PC-3 (cell line): ENCODE data around the gene TNFRSF19. TPM values are rescaled to one million over a fixed set of nuclear protein-coding genes. Genes with fewer than 3 reads are reported as not detected.

ENCODE experiments used
- ATAC-seq: fragments of 200-7000 bp; cut with Tn5 transposase; 2 replicates; pipeline ENCODE4 v1.9.1; 2020; ENCODE audit warnings: mild to moderate bottlenecking, moderate library complexity
- BruUV-seq: library from RNA; stranded (reverse); fragments of 400-500 nt; replicated peaks from 2 replicates; lab custom pipeline; 2021; lab: Mats Ljungman, UMichigan
- CTCF ChIA-PET: fragments of 300-600 bp; sonication (Branson Sonifier 250); formaldehyde crosslinking; loops from one replicate; lab custom pipeline; 2022; ENCODE audit warnings: antibody characterized with exemption; lab: Charles Lee
- POLR2A ChIA-PET: fragments of 300-600 bp; sonication (Branson Sonifier 250); formaldehyde crosslinking; loops from one replicate; lab custom pipeline; 2022; ENCODE audit warnings: antibody characterized with exemption; ENCODE audit not compliant: unreplicated experiment; lab: Charles Lee
- DNase-seq: peaks from one replicate; pipeline ENCODE4 v3.0.0-alpha.2; 2015
- H2AFZ ChIP-seq: fragments of 300-600 bp; sonication (generic); 2 replicates; pipeline ENCODE4 v1.6.0; 2016; ENCODE audit warnings: antibody characterized with exemption, low read length
- H3F3A ChIP-seq: fragments of 300-600 bp; sonication (generic); one replicate; pipeline ENCODE4 v1.6.0; 2017; ENCODE audit warnings: antibody characterized with exemption, low read length, control low read depth, mild to moderate bottlenecking; ENCODE audit not compliant: unreplicated experiment
- H3K27ac ChIP-seq: fragments of 300-600 bp; sonication (generic); 2 replicates; pipeline ENCODE4 v1.5.1; 2016; ENCODE audit warnings: mild to moderate bottlenecking, low read length
- H3K27me3 ChIP-seq: fragments of 300-600 bp; sonication (generic); 2 replicates; pipeline ENCODE4 v1.6.1; 2016; ENCODE audit warnings: low read length, mixed read lengths
- H3K36me3 ChIP-seq: fragments of 300-600 bp; sonication (generic); 2 replicates; pipeline ENCODE4 v1.6.1; 2016; ENCODE audit warnings: low read depth, mixed run types, low read length, mixed read lengths
- H3K4me1 ChIP-seq: fragments of 300-600 bp; sonication (generic); 2 replicates; pipeline ENCODE4 v1.5.1; 2016; ENCODE audit warnings: low read length; ENCODE audit not compliant: insufficient read depth
- H3K4me2 ChIP-seq: fragments of 300-600 bp; sonication (generic); 2 replicates; pipeline ENCODE4 v1.6.0; 2016; ENCODE audit warnings: low read length
- H3K4me3 ChIP-seq: fragments of 300-600 bp; sonication (generic); 2 replicates; pipeline ENCODE4 v1.5.1; 2016; ENCODE audit warnings: mild to moderate bottlenecking, low read length, mixed read lengths
- H3K79me2 ChIP-seq: fragments of 300-600 bp; sonication (generic); 2 replicates; pipeline ENCODE4 v1.6.1; 2017; ENCODE audit warnings: low read length, mixed read lengths
- H3K9ac ChIP-seq: fragments of 300-600 bp; sonication (generic); 2 replicates; pipeline ENCODE4 v1.6.0; 2016; ENCODE audit warnings: mild to moderate bottlenecking, low read length
- H3K9me2 ChIP-seq: fragments of 300-600 bp; sonication (generic); replicated peaks from 2 replicates; pipeline ENCODE4 v1.6.1; 2016; ENCODE audit warnings: mixed run types, low read length, mixed read lengths
- H3K9me3 ChIP-seq: fragments of 300-600 bp; sonication (generic); 2 replicates; pipeline ENCODE4 v1.6.1; 2016; ENCODE audit warnings: low read length, mixed read lengths
- H4K20me1 ChIP-seq: fragments of 300-600 bp; sonication (generic); 2 replicates; pipeline ENCODE4 v1.6.1; 2016; ENCODE audit warnings: low read length, mixed read lengths
- EZH2 ChIP-seq: fragments of 300-600 bp; sonication (generic); IDR thresholded peaks from one replicate; pipeline ENCODE4 v1.6.1; 2017; ENCODE audit warnings: antibody characterized with exemption, mild to moderate bottlenecking, low read length; ENCODE audit not compliant: unreplicated experiment
- EZH2phosphoT487 ChIP-seq: fragments of 300-600 bp; sonication (generic); IDR thresholded peaks from 2 replicates; pipeline ENCODE4 v1.6.1; 2018; ENCODE audit warnings: mild to moderate bottlenecking, antibody characterized with exemption, low read length, borderline replicate concordance
- intact Hi-C: fragments of 100-400 bp; cut with micrococcal nuclease; formaldehyde crosslinking; loops from 2 replicates; pipeline ENCODE4 v1.9.0; 2023
- total RNA-seq: library from RNA; depleted of rRNA; stranded (reverse); fragments of >200 nt; gene quantifications from 2 replicates; pipeline ENCODE4 v1.2.3, GENCODE V29; 2014
- TF ChIP-seq, protein P1 (sequence below): fragments of 300-600 bp; sonication (generic); conservative IDR thresholded peaks from 2 replicates; pipeline ENCODE4 v1.5.1; 2017; ENCODE audit warnings: antibody characterized with exemption, low read depth, mild to moderate bottlenecking, low read length

The TNFRSF19 gene
- total RNA-seq, 1 experiment from 2014 or later, result 6.1 TPM

DNA sequence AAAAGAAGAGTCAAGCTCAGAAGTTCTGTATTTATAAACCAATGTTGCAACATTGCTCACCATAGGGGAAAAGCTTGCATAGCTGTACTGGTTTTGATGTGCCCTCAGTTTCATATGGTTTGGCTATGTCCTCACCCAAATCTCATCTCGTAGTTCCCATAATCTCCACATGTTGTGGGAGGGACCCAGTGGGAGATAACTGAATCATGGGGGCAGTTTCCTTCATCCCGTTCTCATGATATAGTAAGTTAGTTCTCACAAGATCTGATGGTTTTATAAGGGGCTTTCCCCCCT, 73.9 kb downstream of the TNFRSF19 start:
- H3K4me2 ChIP-seq, result no peak overlapping the region
- no peaks in the 10 kb centered on the region for H3K27me3 ChIP-seq
- no peaks in the 10 kb centered on the region for H3K36me3 ChIP-seq
- no peaks in the 10 kb centered on the region for H3F3A ChIP-seq
- H3K4me3 ChIP-seq, result no peak overlapping the region
- H2AFZ ChIP-seq, result no peak overlapping the region
- TF ChIP-seq EZH2phosphoT487 (no peak), EZH2 (no peak)
- TF ChIP-seq, protein P1, sequence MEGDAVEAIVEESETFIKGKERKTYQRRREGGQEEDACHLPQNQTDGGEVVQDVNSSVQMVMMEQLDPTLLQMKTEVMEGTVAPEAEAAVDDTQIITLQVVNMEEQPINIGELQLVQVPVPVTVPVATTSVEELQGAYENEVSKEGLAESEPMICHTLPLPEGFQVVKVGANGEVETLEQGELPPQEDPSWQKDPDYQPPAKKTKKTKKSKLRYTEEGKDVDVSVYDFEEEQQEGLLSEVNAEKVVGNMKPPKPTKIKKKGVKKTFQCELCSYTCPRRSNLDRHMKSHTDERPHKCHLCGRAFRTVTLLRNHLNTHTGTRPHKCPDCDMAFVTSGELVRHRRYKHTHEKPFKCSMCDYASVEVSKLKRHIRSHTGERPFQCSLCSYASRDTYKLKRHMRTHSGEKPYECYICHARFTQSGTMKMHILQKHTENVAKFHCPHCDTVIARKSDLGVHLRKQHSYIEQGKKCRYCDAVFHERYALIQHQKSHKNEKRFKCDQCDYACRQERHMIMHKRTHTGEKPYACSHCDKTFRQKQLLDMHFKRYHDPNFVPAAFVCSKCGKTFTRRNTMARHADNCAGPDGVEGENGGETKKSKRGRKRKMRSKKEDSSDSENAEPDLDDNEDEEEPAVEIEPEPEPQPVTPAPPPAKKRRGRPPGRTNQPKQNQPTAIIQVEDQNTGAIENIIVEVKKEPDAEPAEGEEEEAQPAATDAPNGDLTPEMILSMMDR, result no peak
- ATAC-seq (no peak), DNase-seq (no peak)
- no peaks in the 10 kb centered on the region for H3K9me3 ChIP-seq
- no peaks in the 10 kb centered on the region for H3K4me1 ChIP-seq
- no TSS peak for BruUV-seq
- intact Hi-C loops, result no loop called here
- no peaks in the 10 kb centered on the region for H3K9me2 ChIP-seq
- ChIA-PET POLR2A (no interaction called here), CTCF (no interaction called here)
- H3K79me2 ChIP-seq, result no peaks in the 10 kb centered on the region
- H4K20me1 ChIP-seq, result no peaks in the 10 kb centered on the region
- no peak overlapping the region for H3K9ac ChIP-seq
- no peak overlapping the region for H3K27ac ChIP-seq

DNA sequence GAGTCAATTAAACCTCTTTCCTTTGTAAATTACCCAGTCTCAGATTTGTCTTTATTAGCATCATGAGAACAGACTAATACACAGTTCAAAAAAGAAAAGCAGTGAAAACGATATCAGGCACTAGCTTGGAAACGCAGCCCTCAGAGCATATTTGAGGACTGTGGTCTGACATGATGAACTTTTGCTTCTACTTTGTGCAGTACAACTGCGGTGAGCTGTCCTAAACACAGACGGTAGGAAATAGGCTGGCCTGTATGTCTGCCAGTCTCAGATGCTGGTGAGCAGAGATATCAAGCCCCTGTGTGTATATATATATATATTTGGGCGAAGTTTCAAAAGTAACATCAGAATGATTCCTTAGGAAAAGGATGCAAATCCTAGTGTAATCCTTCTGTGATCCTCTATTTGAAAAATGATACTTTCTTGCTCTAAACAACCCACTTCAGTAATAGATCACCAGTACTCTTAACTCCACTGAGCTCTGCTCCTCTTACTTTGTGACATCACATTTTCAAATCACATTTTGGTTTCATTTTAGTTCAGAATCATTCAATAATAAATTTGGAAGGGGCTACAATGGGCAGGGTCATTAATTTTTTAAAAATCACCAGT, 74.4 kb downstream of the TNFRSF19 start:
- Histone ChIP-seq H3K9me3 (no peaks in the 10 kb centered on the region), H3K79me2 (no peaks in the 10 kb centered on the region), H3K9ac (no peak overlapping the region), H3K36me3 (no peaks in the 10 kb centered on the region), H4K20me1 (no peaks in the 10 kb centered on the region), H2AFZ (no peak overlapping the region), H3K9me2 (no peaks in the 10 kb centered on the region), H3K4me2 (no peak overlapping the region), H3K27ac (no peak overlapping the region), H3K27me3 (no peaks in the 10 kb centered on the region), H3K4me1 (no peaks in the 10 kb centered on the region), H3F3A (no peaks in the 10 kb centered on the region), H3K4me3 (no peak overlapping the region)
- no peak for TF ChIP-seq EZH2
- TF ChIP-seq, protein P1, result no peak
- TF ChIP-seq EZH2phosphoT487, result no peak
- POLR2A ChIA-PET, result no interaction called here
- ATAC-seq (no peak), DNase-seq (no peak)
- intact Hi-C loops, result no loop called here
- CTCF ChIA-PET, result no interaction called here
- no TSS peak for BruUV-seq

DNA sequence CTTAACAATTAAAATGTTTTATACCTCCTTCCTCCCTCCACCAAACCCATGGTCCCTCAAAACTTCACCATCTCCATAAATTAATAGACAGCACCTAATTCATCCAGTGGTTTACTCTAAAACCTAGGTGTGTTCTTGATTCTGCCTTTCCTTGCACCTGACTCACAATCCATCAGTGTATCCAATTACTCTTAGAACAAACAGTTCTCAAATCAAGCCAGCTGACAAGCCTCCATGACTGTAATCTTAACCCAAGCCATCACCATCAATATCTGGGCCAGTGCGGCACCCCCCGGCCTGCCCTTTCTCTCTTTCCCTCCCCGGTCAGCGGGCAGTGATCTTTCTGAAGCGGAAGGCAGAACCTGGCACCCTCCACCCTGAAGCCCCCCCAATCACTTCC, 75.6 kb downstream of the TNFRSF19 start:
- intact Hi-C loops, result no loop called here
- H3K9me2 ChIP-seq, result no peaks in the 10 kb centered on the region
- H3K27me3 ChIP-seq, result no peaks in the 10 kb centered on the region
- TF ChIP-seq EZH2, result no peak
- TF ChIP-seq, protein P1, result no peak
- no peak for TF ChIP-seq EZH2phosphoT487
- H2AFZ ChIP-seq, result no peak overlapping the region
- H3K9ac ChIP-seq, result no peak overlapping the region
- no peaks in the 10 kb centered on the region for H3K4me1 ChIP-seq
- H3K9me3 ChIP-seq, result no peaks in the 10 kb centered on the region
- no peak for DNase-seq
- no peak overlapping the region for H3K4me2 ChIP-seq
- POLR2A ChIA-PET, result no interaction called here
- no peaks in the 10 kb centered on the region for H3F3A ChIP-seq
- CTCF ChIA-PET, result no interaction called here
- no peak overlapping the region for H3K4me3 ChIP-seq
- H3K36me3 ChIP-seq, result no peaks in the 10 kb centered on the region
- no peak for ATAC-seq
- no peaks in the 10 kb centered on the region for H3K79me2 ChIP-seq
- H3K27ac ChIP-seq, result no peak overlapping the region
- no TSS peak for BruUV-seq
- no peaks in the 10 kb centered on the region for H4K20me1 ChIP-seq
